PC-9 (cell line): ENCODE results near the gene TH. TPM values are rescaled to one million over a fixed set of nuclear protein-coding genes. Genes with fewer than 3 reads are reported as not detected.
A peak's percentile ranks its signal among the peaks of the same experiment; 100 is the strongest.

Experiments
- BruUV-seq: library from RNA; stranded (reverse); fragments of 400-500 nt; replicated peaks from 2 replicates; lab custom pipeline; 2021; lab: Mats Ljungman, UMichigan
- CTCF ChIA-PET: fragments of 300-600 bp; sonication (Branson Sonifier 250); formaldehyde crosslinking; loops from one replicate; lab custom pipeline; 2022; ENCODE audit warnings: antibody characterized with exemption; lab: Charles Lee
- POLR2A ChIA-PET: fragments of 300-600 bp; sonication (Branson Sonifier 250); formaldehyde crosslinking; loops from one replicate; lab custom pipeline; 2022; ENCODE audit warnings: antibody characterized with exemption; ENCODE audit not compliant: unreplicated experiment; lab: Charles Lee
- DNase-seq, 2 experiments: peaks; one replicate each; pipeline versions ENCODE4 v3.0.0 to v3.0.0-alpha.2; 2015 to 2022; ENCODE audit warnings: mixed read lengths in 1 of 2
- H2AFZ ChIP-seq: fragments of 200-600 bp; sonication (generic); 2 replicates; pipeline ENCODE4 v1.8.1; 2017; ENCODE audit warnings: antibody characterized with exemption
- H3F3A ChIP-seq: fragments of 200-600 bp; sonication (generic); 2 replicates; pipeline ENCODE4 v1.8.1; 2017; ENCODE audit warnings: antibody characterized with exemption, mild to moderate bottlenecking, low read depth; ENCODE audit not compliant: insufficient read depth
- H3K27ac ChIP-seq: fragments of 200-600 bp; sonication (generic); 2 replicates; pipeline ENCODE4 v1.6.1; 2016; ENCODE audit warnings: mixed run types
- H3K27me3 ChIP-seq: fragments of 200-600 bp; sonication (generic); 2 replicates; pipeline ENCODE4 v1.6.1; 2016; ENCODE audit warnings: low read depth, mixed run types; ENCODE audit not compliant: insufficient read depth
- H3K36me3 ChIP-seq: fragments of 200-600 bp; sonication (generic); 2 replicates; pipeline ENCODE4 v1.6.1; 2016; ENCODE audit warnings: low read depth, mixed run types
- H3K4me1 ChIP-seq: fragments of 200-600 bp; sonication (generic); replicated peaks from 2 replicates; pipeline ENCODE4 v1.6.1; 2016; ENCODE audit warnings: mixed run types; ENCODE audit not compliant: insufficient read depth
- H3K4me2 ChIP-seq: fragments of 200-600 bp; sonication (generic); 2 replicates; pipeline ENCODE4 v1.6.1; 2017; ENCODE audit warnings: mixed run types
- H3K4me3 ChIP-seq: fragments of 200-600 bp; sonication (generic); 2 replicates; pipeline ENCODE4 v1.6.1; 2016; ENCODE audit warnings: mixed run types
- H3K79me2 ChIP-seq: fragments of 200-600 bp; sonication (generic); 2 replicates; pipeline ENCODE4 v1.6.1; 2017; ENCODE audit warnings: low read depth, mixed run types
- H3K9me2 ChIP-seq: fragments of 200-600 bp; sonication (generic); 2 replicates; pipeline ENCODE4 v1.8.1; 2017; ENCODE audit warnings: mild to moderate bottlenecking; ENCODE audit not compliant: insufficient read depth
- H3K9me3 ChIP-seq: fragments of 200-600 bp; sonication (generic); 2 replicates; pipeline ENCODE4 v1.8.1; 2016; ENCODE audit warnings: low read depth; ENCODE audit not compliant: insufficient read depth
- H4K20me1 ChIP-seq: fragments of 200-600 bp; sonication (generic); 2 replicates; pipeline ENCODE4 v1.8.1; 2017; ENCODE audit not compliant: insufficient read depth
- CTCF ChIP-seq: fragments of 200-600 bp; sonication (generic); conservative IDR thresholded peaks from 2 replicates; pipeline ENCODE4 v1.6.1; 2017; ENCODE audit warnings: mixed run types, antibody characterized with exemption, mild to moderate bottlenecking, moderate library complexity
- EZH2 ChIP-seq: fragments of 200-600 bp; sonication (generic); IDR thresholded peaks from 2 replicates; pipeline ENCODE4 v1.8.0; 2017; ENCODE audit warnings: antibody characterized with exemption, low read depth
- intact Hi-C: fragments of 100-400 bp; cut with micrococcal nuclease; formaldehyde crosslinking; loops from one replicate; pipeline ENCODE4 v1.10.0; 2022; ENCODE audit not compliant: unreplicated experiment
- total RNA-seq: library from RNA; stranded (reverse); gene quantifications from 2 replicates; pipeline ENCODE4 v1.2.3, GENCODE V29; 2021

The TH gene
- total RNA-seq, 1 experiment from 2014 or later = 2.2 TPM

GRCh38 chr11:2149864-2150847 is 21.5 kb downstream of the TH start:
- H3K9me2 ChIP-seq = no peaks in the 10 kb centered on the region
- no peak for DNase-seq
- intact Hi-C loops = loop anchor here (2.0 kb wide), 2 partner anchors 267 to 315 kb away; partner anchors contain the start of gene SYT8
- no peaks in the 10 kb centered on the region for H4K20me1 ChIP-seq
- no peaks in the 10 kb centered on the region for H3K9me3 ChIP-seq
- H3K4me3 ChIP-seq = no peak overlapping the region
- H2AFZ ChIP-seq = no peak overlapping the region
- no peak overlapping the region for H3K4me2 ChIP-seq
- no peak overlapping the region for H3K27ac ChIP-seq
- CTCF ChIA-PET = interaction anchor here (0.6 to 3.3 kb wide), 9 partner anchors 38 to 497 kb away, joined by 3 to 26 read pairs (median 6); no protein-coding TSS in a partner anchor
- H3K27me3 ChIP-seq = peaks cover 10% of the 10 kb centered on the region; the same call in 1 of the 2 replicates
- H3F3A ChIP-seq = peaks cover 4% of the 10 kb centered on the region; the same call in 1 of the 2 replicates
- POLR2A ChIA-PET = interaction anchor here (0.6 kb wide), 1 partner anchor 268 kb away, joined by 3 read pairs; no protein-coding TSS in a partner anchor
- H3K79me2 ChIP-seq = no peaks in the 10 kb centered on the region
- H3K4me1 ChIP-seq = no peaks in the 10 kb centered on the region
- TF ChIP-seq EZH2 (no peak), CTCF (peak; percentile 68)
- no peaks in the 10 kb centered on the region for H3K36me3 ChIP-seq
- no TSS peak for BruUV-seq

GRCh38 chr11:2149460-2149859 is 22.2 kb downstream of the TH start:
- Histone ChIP-seq H3F3A (peaks cover 4% of the 10 kb centered on the region; the same call in 1 of the 2 replicates), H3K4me1 (no peaks in the 10 kb centered on the region), H3K79me2 (no peaks in the 10 kb centered on the region), H3K4me2 (no peak overlapping the region), H3K9me3 (no peaks in the 10 kb centered on the region), H3K27me3 (peaks cover 15% of the 10 kb centered on the region; the same call in 1 of the 2 replicates), H3K36me3 (no peaks in the 10 kb centered on the region), H2AFZ (no peak overlapping the region), H3K9me2 (no peaks in the 10 kb centered on the region), H3K27ac (no peak overlapping the region), H4K20me1 (no peaks in the 10 kb centered on the region), H3K4me3 (no peak overlapping the region)
- intact Hi-C loops = no loop called here
- DNase-seq = no peak
- CTCF ChIA-PET = interaction anchor here (0.7 to 2.5 kb wide), 5 partner anchors 111 to 455 kb away, joined by 4 to 26 read pairs (median 7); no protein-coding TSS in a partner anchor
- BruUV-seq = no TSS peak
- POLR2A ChIA-PET = no interaction called here
- no peak for TF ChIP-seq EZH2
- TF ChIP-seq CTCF = no peak

- Histone ChIP-seq H4K20me1 (no peaks in the 10 kb centered on the region), H3K27me3 (peaks cover 15% of the 10 kb centered on the region; the same call in 1 of the 2 replicates), H3K79me2 (no peaks in the 10 kb centered on the region), H3K4me1 (no peaks in the 10 kb centered on the region), H3K4me2 (no peak overlapping the region), H2AFZ (no peak overlapping the region), H3K9me3 (no peaks in the 10 kb centered on the region), H3F3A (peaks cover 4% of the 10 kb centered on the region; the same call in 1 of the 2 replicates), H3K27ac (no peak overlapping the region), H3K9me2 (no peaks in the 10 kb centered on the region), H3K4me3 (no peak overlapping the region), H3K36me3 (no peaks in the 10 kb centered on the region)
- no TSS peak for BruUV-seq
- no peak for DNase-seq
- TF ChIP-seq CTCF (no peak), EZH2 (no peak)
- intact Hi-C loops = no loop called here
- CTCF ChIA-PET = no interaction called here
- POLR2A ChIA-PET = no interaction called here
Observed at GRCh38 chr11:2148595-2148994, 23.0 kb downstream of the TH start.
